Daoy (cell line): ENCODE data around the gene MYL5. TPM values are rescaled to one million over a fixed set of nuclear protein-coding genes. Genes with fewer than 3 reads are reported as not detected.
"Not testable (repeated sequence)": the region's sequence is repeated elsewhere in the genome, so short reads cannot be mapped to it uniquely, and the experiment has no call there.

Experiments used
- DNase-seq: peaks from one replicate; pipeline ENCODE4 v3.0.0-alpha.2; 2015; ENCODE audit warnings: low read depth
- total RNA-seq: library from RNA; depleted of rRNA; stranded (reverse); fragments of >200 nt; shearing (Covaris generic); gene quantifications from 2 replicates; pipeline ENCODE4 v1.2.3, GENCODE V29; 2014; rRNA removed

The MYL5 gene
- 2.2 and 6.1 TPM in 2 replicates for total RNA-seq

GRCh38 chr4:674172-675035, at the start of gene MYL5, which contains the start of gene ATP5ME:
MYL5 (plus strand) TSS chr4:674542; CDS start chr4:678027, 3,485 bp downstream.
ATP5ME (minus strand) TSS chr4:674276; CDS start chr4:674247, 29 bp downstream.
- peak; percentile 97 for DNase-seq

- no peak for DNase-seq
These were observed 49.4 kb upstream of the MYL5 start, which contains the start of gene PDE6B for GRCh38 chr4:624705-625590. PDE6B (plus strand) TSS chr4:625573; CDS start chr4:625627, 54 bp downstream.

- DNase-seq, result no peak
These were observed 48.6 kb upstream of the MYL5 start for GRCh38 chr4:625631-626161.

- DNase-seq, result no peak
These were observed 47.9 kb upstream of the MYL5 start for GRCh38 chr4:626201-627091.

GRCh38 chr4:627347-628125, 46.8 kb upstream of the MYL5 start:
- no peak for DNase-seq

GRCh38 chr4:628311-628741, 46.0 kb upstream of the MYL5 start:
- DNase-seq, result no peak

GRCh38 chr4:628821-629635, 45.3 kb upstream of the MYL5 start:
- DNase-seq, result no peak

GRCh38 chr4:629636-629914, 44.8 kb upstream of the MYL5 start:
- no peak for DNase-seq

- DNase-seq, result no peak
These were observed 44.3 kb upstream of the MYL5 start for GRCh38 chr4:629915-630641.

- DNase-seq, result no peak
These were observed 43.7 kb upstream of the MYL5 start for GRCh38 chr4:630656-631055.

- DNase-seq, result no peak
These were observed 42.0 kb upstream of the MYL5 start for GRCh38 chr4:632196-632790.

GRCh38 chr4:632926-633325, 41.4 kb upstream of the MYL5 start:
- DNase-seq, result no peak

GRCh38 chr4:633406-633805, 40.9 kb upstream of the MYL5 start:
- no peak for DNase-seq

GRCh38 chr4:633976-634598, 40.3 kb upstream of the MYL5 start:
- no peak for DNase-seq

GRCh38 chr4:634599-634985, 39.8 kb upstream of the MYL5 start:
- DNase-seq, result no peak

GRCh38 chr4:635066-635835, 39.1 kb upstream of the MYL5 start:
- not testable (repeated sequence) for DNase-seq
